GM18868 (cell line): ENCODE results near the gene OTULIN.
A peak's percentile ranks its signal among the peaks of the same experiment; 100 is the strongest.

Experiments used
- ATAC-seq: cut with Tn5 transposase; IDR thresholded peaks from one replicate; pipeline ENCODE4 v1.9.1; 2021; ENCODE audit warnings: mild to moderate bottlenecking, moderate library complexity; ENCODE audit not compliant: unreplicated experiment

Gene OTULIN

GRCh38 chr5:14664270-14665100 lies at the start of gene OTULIN:
TSS of gene OTULIN (plus strand) at chr5:14664718. CDS start at chr5:14664826, 108 bp downstream.
- ATAC-seq = peak; percentile 61

- ATAC-seq = no peak
These were observed 49.2 kb upstream of the OTULIN start for GRCh38 chr5:14615365-14615764.

- no peak for ATAC-seq
These were observed 47.1 kb upstream of the OTULIN start for GRCh38 chr5:14617441-14617840.

GRCh38 chr5:14627270-14627669 lies 37.2 kb upstream of the OTULIN start:
- no peak for ATAC-seq

GRCh38 chr5:14628346-14628745 lies 36.2 kb upstream of the OTULIN start:
- no peak for ATAC-seq

GRCh38 chr5:14630671-14631070 lies 33.8 kb upstream of the OTULIN start:
- no peak for ATAC-seq

GRCh38 chr5:14635656-14636055 lies 28.9 kb upstream of the OTULIN start:
- no peak for ATAC-seq

GRCh38 chr5:14640765-14641164 lies 23.8 kb upstream of the OTULIN start:
- ATAC-seq = no peak

- no peak for ATAC-seq
These were observed 19.8 kb upstream of the OTULIN start for GRCh38 chr5:14644623-14645237.

GRCh38 chr5:14650052-14650451 lies 14.5 kb upstream of the OTULIN start:
- no peak for ATAC-seq

- no peak for ATAC-seq
These were observed 9.3 kb upstream of the OTULIN start for GRCh38 chr5:14655146-14655741.

GRCh38 chr5:14656898-14657297 lies 7.6 kb upstream of the OTULIN start:
- ATAC-seq = no peak

- ATAC-seq = no peak
These were observed 4.5 kb upstream of the OTULIN start for GRCh38 chr5:14659821-14660607.

GRCh38 chr5:14660833-14661232 lies 3.7 kb upstream of the OTULIN start:
- no peak for ATAC-seq

GRCh38 chr5:14662721-14663260 lies 1.7 kb upstream of the OTULIN start:
- no peak for ATAC-seq

- ATAC-seq = peak; percentile 18
These were observed 716 bp upstream of the OTULIN start for GRCh38 chr5:14663734-14664269.

GRCh38 chr5:14665101-14665822 lies 744 bp downstream of the OTULIN start:
- no peak for ATAC-seq

- ATAC-seq = peak; percentile 45
These were observed 1.4 kb downstream of the OTULIN start for GRCh38 chr5:14665949-14666348.

GRCh38 chr5:14666357-14666756 lies 1.8 kb downstream of the OTULIN start:
- ATAC-seq = no peak

- ATAC-seq = no peak
These were observed 2.8 kb downstream of the OTULIN start for GRCh38 chr5:14667290-14667689.
